ENCODE results near the gene HBZ.
"Not testable (repeated sequence)": the region's sequence is repeated elsewhere in the genome, so short reads cannot be mapped to it uniquely, and the experiment has no call there.

HBZ gene

GRCh38 chr16:165539-166374 is 13.3 kb downstream of the HBZ start, which contains the start of gene HBM:
TSS of gene HBM (plus strand) at chr16:165978. CDS start at chr16:165998, 20 bp downstream.
- DNase-seq = no peak

GRCh38 chr16:166375-167121 is 14.1 kb downstream of the HBZ start:
- DNase-seq = no peak

GRCh38 chr16:167122-167690 is 14.8 kb downstream of the HBZ start:
- DNase-seq = no peak

- no peak for DNase-seq
Observed at GRCh38 chr16:168424-168823, 16.0 kb downstream of the HBZ start.

- no peak for DNase-seq
Observed at GRCh38 chr16:169014-169413, 16.6 kb downstream of the HBZ start.

GRCh38 chr16:170088-170507 is 17.7 kb downstream of the HBZ start:
- DNase-seq = peak in 1 of 2 donors; percentile 23

GRCh38 chr16:170788-171187 is 18.3 kb downstream of the HBZ start:
- no peak for DNase-seq

GRCh38 chr16:172374-172941 is 20.0 kb downstream of the HBZ start, which contains the start of gene HBA2:
TSS of gene HBA2 (plus strand) at chr16:172876. CDS start at chr16:172913, 37 bp downstream.
- DNase-seq = not testable (repeated sequence)

GRCh38 chr16:173211-173854 is 20.9 kb downstream of the HBZ start:
- DNase-seq = not testable (repeated sequence)

GRCh38 chr16:173928-174769 is 21.7 kb downstream of the HBZ start:
- DNase-seq = not testable (repeated sequence)

- peak in 1 of 2 donors; percentile 32 for DNase-seq
Observed at GRCh38 chr16:175011-175949, 22.8 kb downstream of the HBZ start.

- not testable (repeated sequence) for DNase-seq
Observed at GRCh38 chr16:176006-176405, 23.6 kb downstream of the HBZ start.

GRCh38 chr16:176477-177382 is 24.3 kb downstream of the HBZ start, which contains the start of gene HBA1:
TSS of gene HBA1 (plus strand) at chr16:176680. CDS start at chr16:176717, 37 bp downstream.
- not testable (repeated sequence) for DNase-seq

- DNase-seq = no peak
Observed at GRCh38 chr16:177394-177822, 25.0 kb downstream of the HBZ start.

GRCh38 chr16:177981-178667 is 25.7 kb downstream of the HBZ start:
- DNase-seq = no peak

GRCh38 chr16:178668-179015 is 26.2 kb downstream of the HBZ start:
- DNase-seq = no peak

GRCh38 chr16:179211-180092 is 27.0 kb downstream of the HBZ start:
- no peak for DNase-seq
